Measurements from ENCODE around the gene TTC24. TPM values are rescaled to one million over a fixed set of nuclear protein-coding genes. Genes with fewer than 3 reads are reported as not detected.

TTC24 gene
- polyA plus RNA-seq (2012; ENCODE audit: insufficient read depth, insufficient read length, low read depth), result not detected

- Histone ChIP-seq H3K4me1 (peaks cover 16% of the 10 kb centered on the region), H3K36me3 (no peaks in the 10 kb centered on the region), H3K27me3 (no peaks in the 10 kb centered on the region), H3K4me3 (ENCODE audit: low read depth, low read length) (no peak within 1 kb of the TSS), H3K9me3 (no peaks in the 10 kb centered on the region)
- DNase-seq, result no peak
- TF ChIP-seq, protein P1, sequence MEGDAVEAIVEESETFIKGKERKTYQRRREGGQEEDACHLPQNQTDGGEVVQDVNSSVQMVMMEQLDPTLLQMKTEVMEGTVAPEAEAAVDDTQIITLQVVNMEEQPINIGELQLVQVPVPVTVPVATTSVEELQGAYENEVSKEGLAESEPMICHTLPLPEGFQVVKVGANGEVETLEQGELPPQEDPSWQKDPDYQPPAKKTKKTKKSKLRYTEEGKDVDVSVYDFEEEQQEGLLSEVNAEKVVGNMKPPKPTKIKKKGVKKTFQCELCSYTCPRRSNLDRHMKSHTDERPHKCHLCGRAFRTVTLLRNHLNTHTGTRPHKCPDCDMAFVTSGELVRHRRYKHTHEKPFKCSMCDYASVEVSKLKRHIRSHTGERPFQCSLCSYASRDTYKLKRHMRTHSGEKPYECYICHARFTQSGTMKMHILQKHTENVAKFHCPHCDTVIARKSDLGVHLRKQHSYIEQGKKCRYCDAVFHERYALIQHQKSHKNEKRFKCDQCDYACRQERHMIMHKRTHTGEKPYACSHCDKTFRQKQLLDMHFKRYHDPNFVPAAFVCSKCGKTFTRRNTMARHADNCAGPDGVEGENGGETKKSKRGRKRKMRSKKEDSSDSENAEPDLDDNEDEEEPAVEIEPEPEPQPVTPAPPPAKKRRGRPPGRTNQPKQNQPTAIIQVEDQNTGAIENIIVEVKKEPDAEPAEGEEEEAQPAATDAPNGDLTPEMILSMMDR (IDR thresholded peaks at IDR 0.05; ENCODE audit: low read depth, low read length), result no peak
These were observed at the start of gene TTC24 for GRCh38 chr1:156579472-156579871. TSS of gene TTC24 (plus strand) at chr1:156579723. CDS start at chr1:156581365, 1,642 bp downstream.

DNA sequence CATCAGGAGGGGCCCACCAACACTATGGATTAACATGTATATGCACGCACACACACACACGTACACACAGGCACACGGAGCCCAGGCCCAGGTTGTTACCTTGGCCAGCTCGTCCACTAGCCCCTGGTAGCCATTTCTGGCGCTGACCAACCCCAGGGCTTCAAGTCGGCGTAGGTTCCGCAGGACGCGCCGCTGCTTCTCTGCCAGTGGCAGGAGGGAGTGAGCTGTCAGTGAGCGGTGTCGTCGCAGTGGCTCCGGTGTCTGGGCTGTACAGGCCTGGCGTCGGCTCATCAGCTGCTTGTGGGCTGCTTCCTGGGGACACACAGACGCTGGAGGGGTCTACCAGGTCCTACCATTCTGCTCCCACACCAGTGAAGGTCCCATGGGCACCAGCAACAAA lies 49.5 kb upstream of the TTC24 start:
- Histone ChIP-seq H3K36me3 (peaks cover 16% of the 10 kb centered on the region), H3K9me3 (no peaks in the 10 kb centered on the region), H3K4me1 (peaks cover 6% of the 10 kb centered on the region), H3K4me3 (ENCODE audit: low read depth, low read length) (no peak overlapping the region), H3K27me3 (no peaks in the 10 kb centered on the region)
- DNase-seq, result no peak
- TF ChIP-seq, protein P1 (IDR thresholded peaks at IDR 0.05; ENCODE audit: low read depth, low read length), result no peak

DNA sequence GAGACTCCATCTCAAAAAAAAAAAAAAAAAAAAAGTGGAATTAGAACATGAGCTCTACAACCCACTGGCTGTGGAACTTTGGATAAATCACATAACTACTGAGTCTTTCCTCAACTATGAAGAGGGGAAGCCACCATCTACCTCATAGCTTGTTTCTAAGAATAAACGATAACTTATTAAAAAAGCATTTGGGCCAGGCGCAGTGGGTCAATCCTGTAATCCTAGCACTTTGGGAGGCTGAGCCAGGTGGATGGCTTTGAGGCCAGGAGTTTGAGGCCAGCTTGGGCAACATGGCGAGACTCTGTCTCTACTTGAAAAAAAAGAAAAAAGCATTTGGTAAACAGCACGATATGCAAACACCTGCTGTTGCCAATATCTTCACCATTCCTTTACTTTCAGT lies 47.1 kb upstream of the TTC24 start:
- DNase-seq, result no peak
- Histone ChIP-seq H3K9me3 (no peaks in the 10 kb centered on the region), H3K4me1 (no peaks in the 10 kb centered on the region), H3K36me3 (peaks cover 11% of the 10 kb centered on the region), H3K27me3 (no peaks in the 10 kb centered on the region), H3K4me3 (ENCODE audit: low read depth, low read length) (no peak overlapping the region)
- TF ChIP-seq, protein P1 (IDR thresholded peaks at IDR 0.05; ENCODE audit: low read depth, low read length), result no peak

GRCh38 chr1:156533568-156534220 lies 45.8 kb upstream of the TTC24 start:
- Histone ChIP-seq H3K4me1 (no peaks in the 10 kb centered on the region), H3K27me3 (no peaks in the 10 kb centered on the region), H3K9me3 (no peaks in the 10 kb centered on the region), H3K36me3 (peaks cover 10% of the 10 kb centered on the region), H3K4me3 (ENCODE audit: low read depth, low read length) (no peak overlapping the region)
- no peak for DNase-seq
- TF ChIP-seq, protein P1 (IDR thresholded peaks at IDR 0.05; ENCODE audit: low read depth, low read length), result no peak

GRCh38 chr1:156534424-156535060 lies 45.0 kb upstream of the TTC24 start:
- TF ChIP-seq, protein P1 (IDR thresholded peaks at IDR 0.05; ENCODE audit: low read depth, low read length), result no peak
- no peak for DNase-seq
- no peak overlapping the region for H3K4me3 ChIP-seq (ENCODE audit: low read depth, low read length)
- no peaks in the 10 kb centered on the region for H3K27me3 ChIP-seq
- H3K36me3 ChIP-seq, result peaks cover 14% of the 10 kb centered on the region
- no peaks in the 10 kb centered on the region for H3K9me3 ChIP-seq
- no peaks in the 10 kb centered on the region for H3K4me1 ChIP-seq

GRCh38 chr1:156537027-156537426 lies 42.5 kb upstream of the TTC24 start:
- TF ChIP-seq, protein P1 (IDR thresholded peaks at IDR 0.05; ENCODE audit: low read depth, low read length), result no peak
- peaks cover 11% of the 10 kb centered on the region for H3K36me3 ChIP-seq
- no peak overlapping the region for H3K4me3 ChIP-seq (ENCODE audit: low read depth, low read length)

More at GRCh38 chr1:156537027-156537426, 42.5 kb upstream of the TTC24 start:
- no peaks in the 10 kb centered on the region for H3K27me3 ChIP-seq
- no peaks in the 10 kb centered on the region for H3K9me3 ChIP-seq
- DNase-seq, result no peak
- no peaks in the 10 kb centered on the region for H3K4me1 ChIP-seq

All from BE2C (cell line).